ENCODE measurements around the gene SEMA3F.

Gene SEMA3F

GRCh38 chr3:50212971-50213370 lies 57.8 kb downstream of the SEMA3F start:
- Histone ChIP-seq H3K4me1 (ENCODE audit: control insufficient read depth in 1 of 2, insufficient read depth in 1 of 2, low read depth in 1 of 2, low read length in 1 of 2) (no peaks in the 10 kb centered on the region), H3K9me3 (no peaks in the 10 kb centered on the region), H3K27ac (no peak overlapping the region), H3K27me3 (peaks cover 5% of the 10 kb centered on the region), H3K36me3 (no peaks in the 10 kb centered on the region), H3K4me3 (ENCODE audit: low read depth in 1 of 2, low read length in 1 of 2) (no peak overlapping the region)
- TF ChIP-seq CTCF (IDR thresholded peaks at IDR 0.05), result no peak

- Histone ChIP-seq H3K4me3 (ENCODE audit: low read depth in 1 of 2, low read length in 1 of 2) (no peak overlapping the region), H3K36me3 (no peaks in the 10 kb centered on the region), H3K27me3 (peaks cover 5% of the 10 kb centered on the region), H3K27ac (no peak overlapping the region), H3K9me3 (no peaks in the 10 kb centered on the region), H3K4me1 (ENCODE audit: control insufficient read depth in 1 of 2, insufficient read depth in 1 of 2, low read depth in 1 of 2, low read length in 1 of 2) (no peaks in the 10 kb centered on the region)
- TF ChIP-seq CTCF (IDR thresholded peaks at IDR 0.05), result no peak
Measured at GRCh38 chr3:50213373-50213772, 58.2 kb downstream of the SEMA3F start.

- no peaks in the 10 kb centered on the region for H3K4me1 ChIP-seq (ENCODE audit: control insufficient read depth in 1 of 2, insufficient read depth in 1 of 2, low read depth in 1 of 2, low read length in 1 of 2)
- no peak overlapping the region for H3K27ac ChIP-seq
- H3K36me3 ChIP-seq, result no peaks in the 10 kb centered on the region
- H3K4me3 ChIP-seq (ENCODE audit: low read depth in 1 of 2, low read length in 1 of 2), result no peak overlapping the region
- no peaks in the 10 kb centered on the region for H3K27me3 ChIP-seq
- H3K9me3 ChIP-seq, result no peaks in the 10 kb centered on the region
- no peak for TF ChIP-seq CTCF (IDR thresholded peaks at IDR 0.05)
Measured at GRCh38 chr3:50214824-50215223, 59.7 kb downstream of the SEMA3F start.

GRCh38 chr3:50215529-50215928 lies 60.4 kb downstream of the SEMA3F start:
- Histone ChIP-seq H3K27me3 (no peaks in the 10 kb centered on the region), H3K9me3 (no peaks in the 10 kb centered on the region), H3K36me3 (no peaks in the 10 kb centered on the region), H3K4me3 (ENCODE audit: low read depth in 1 of 2, low read length in 1 of 2) (no peak overlapping the region), H3K27ac (no peak overlapping the region), H3K4me1 (ENCODE audit: control insufficient read depth in 1 of 2, insufficient read depth in 1 of 2, low read depth in 1 of 2, low read length in 1 of 2) (no peaks in the 10 kb centered on the region)
- TF ChIP-seq CTCF (IDR thresholded peaks at IDR 0.05), result no peak

GRCh38 chr3:50217681-50218080 lies 62.6 kb downstream of the SEMA3F start:
- Histone ChIP-seq H3K4me1 (ENCODE audit: control insufficient read depth in 1 of 2, insufficient read depth in 1 of 2, low read depth in 1 of 2, low read length in 1 of 2) (peaks cover 11 to 13% of the 10 kb centered on the region in 2 experiments), H3K27me3 (no peaks in the 10 kb centered on the region), H3K9me3 (no peaks in the 10 kb centered on the region), H3K27ac (no peak overlapping the region), H3K4me3 (ENCODE audit: low read depth in 1 of 2, low read length in 1 of 2) (no peak overlapping the region), H3K36me3 (no peaks in the 10 kb centered on the region)
- TF ChIP-seq CTCF (IDR thresholded peaks at IDR 0.05), result no peak

GRCh38 chr3:50218448-50218847 lies 63.3 kb downstream of the SEMA3F start:
- no peaks in the 10 kb centered on the region for H3K27me3 ChIP-seq
- no peaks in the 10 kb centered on the region for H3K9me3 ChIP-seq
- H3K4me3 ChIP-seq (ENCODE audit: low read depth in 1 of 2, low read length in 1 of 2), result no peak overlapping the region
- no peak overlapping the region for H3K27ac ChIP-seq
- peaks cover 11 to 13% of the 10 kb centered on the region in 2 experiments for H3K4me1 ChIP-seq (ENCODE audit: control insufficient read depth in 1 of 2, insufficient read depth in 1 of 2, low read depth in 1 of 2, low read length in 1 of 2)
- TF ChIP-seq CTCF (IDR thresholded peaks at IDR 0.05), result no peak
- H3K36me3 ChIP-seq, result no peaks in the 10 kb centered on the region
